Right atrium auricular region (tissue), 2 donors: ENCODE measurements around the gene CDK5RAP2. TPM values are rescaled to one million over a fixed set of nuclear protein-coding genes. Genes with fewer than 3 reads are reported as not detected.
"Not testable (repeated sequence)": the region's sequence is repeated elsewhere in the genome, so short reads cannot be mapped to it uniquely, and the experiment has no call there.

Experiments used
- DNase-seq: peaks from one replicate; pipeline ENCODE4 v3.0.0-alpha.2; 2019; ENCODE audit warnings: low spot score
- H3K27ac ChIP-seq, 2 donors: fragments of 200-600 bp; sonication (generic); 1 replicate in 1 of 2; 2 replicates in 1 of 2; pipeline ENCODE4 v1.5.1; 2016 to 2019
- H3K27me3 ChIP-seq, 2 donors: fragments of 200-600 bp; sonication (generic); one replicate each; pipeline versions ENCODE4 v1.5.1 to v1.6.0; 2017 to 2019
- H3K36me3 ChIP-seq: fragments of 200-600 bp; sonication (generic); one replicate; pipeline ENCODE4 v1.5.1; 2016
- H3K4me1 ChIP-seq, 2 donors: fragments of 200-600 bp; sonication (generic); one replicate each; pipeline versions ENCODE4 v1.5.1 to v1.6.0; 2017 to 2019
- H3K4me3 ChIP-seq, 2 donors: fragments of 200-600 bp; sonication (generic); 1 replicate in 1 of 2; 2 replicates in 1 of 2; pipeline ENCODE4 v1.5.1; 2017 to 2019; ENCODE audit warnings: mild to moderate bottlenecking in 1 of 2, moderate library complexity in 1 of 2
- H3K9me3 ChIP-seq, 2 donors: fragments of 200-600 bp; sonication (generic); one replicate each; pipeline ENCODE4 v1.5.1; 2019
- CTCF ChIP-seq, 2 donors: fragments of 200-600 bp; sonication (generic); IDR thresholded peaks; one replicate each; pipeline ENCODE4 v1.5.1; 2019; ENCODE audit warnings: antibody characterized with exemption in 2 of 2
- total RNA-seq, 2 donors: library from RNA; depleted of rRNA; stranded (reverse); fragments of >200 nt; gene quantifications; one replicate each; pipeline ENCODE4 v1.1.0, GENCODE V29; 2016

The CDK5RAP2 gene
- total RNA-seq, 2 donors from 2014 or later: 36.7 to 40.4 TPM

GRCh38 chr9:120513825-120514396 is 66.1 kb downstream of the CDK5RAP2 start:
- no peak for DNase-seq
- Histone ChIP-seq H3K4me3 (no peak overlapping the region), H3K27ac (no peak overlapping the region), H3K27me3 (no peaks in the 10 kb centered on the region), H3K9me3 (peaks cover 0 to 6% of the 10 kb centered on the region in 2 donors), H3K36me3 (peaks cover 22% of the 10 kb centered on the region), H3K4me1 (no peaks in the 10 kb centered on the region)
- TF ChIP-seq CTCF (IDR thresholded peaks at IDR 0.05): no peak

GRCh38 chr9:120510816-120511215 is 69.2 kb downstream of the CDK5RAP2 start:
- no peak for DNase-seq
- no peak for TF ChIP-seq CTCF (IDR thresholded peaks at IDR 0.05)

GRCh38 chr9:120507936-120508510 is 71.9 kb downstream of the CDK5RAP2 start:
- Histone ChIP-seq H3K27ac (no peak overlapping the region), H3K4me3 (no peak overlapping the region), H3K36me3 (peaks cover 5% of the 10 kb centered on the region), H3K9me3 (peaks cover 0 to 13% of the 10 kb centered on the region in 2 donors), H3K27me3 (no peaks in the 10 kb centered on the region), H3K4me1 (no peaks in the 10 kb centered on the region)
- TF ChIP-seq CTCF (IDR thresholded peaks at IDR 0.05): no peak
- DNase-seq: no peak

More at GRCh38 chr9:120510816-120511215, 69.2 kb downstream of the CDK5RAP2 start:
- Histone ChIP-seq H3K27ac (no peak overlapping the region), H3K4me1 (no peaks in the 10 kb centered on the region), H3K9me3 (peaks cover 0 to 13% of the 10 kb centered on the region in 2 donors), H3K36me3 (peaks cover 15% of the 10 kb centered on the region), H3K4me3 (no peak overlapping the region), H3K27me3 (no peaks in the 10 kb centered on the region)

GRCh38 chr9:120505186-120505585 is 74.8 kb downstream of the CDK5RAP2 start:
- H3K9me3 ChIP-seq: peaks cover 0 to 7% of the 10 kb centered on the region in 2 donors
- no peaks in the 10 kb centered on the region for H3K27me3 ChIP-seq
- no peak overlapping the region for H3K27ac ChIP-seq
- H3K4me1 ChIP-seq: no peaks in the 10 kb centered on the region
- no peak for TF ChIP-seq CTCF (IDR thresholded peaks at IDR 0.05)
- DNase-seq: no peak
- H3K36me3 ChIP-seq: no peaks in the 10 kb centered on the region
- H3K4me3 ChIP-seq: no peak overlapping the region

- Histone ChIP-seq H3K4me3 (no peak overlapping the region), H3K4me1 (no peaks in the 10 kb centered on the region), H3K9me3 (no peaks in the 10 kb centered on the region), H3K36me3 (no peaks in the 10 kb centered on the region), H3K27me3 (no peaks in the 10 kb centered on the region), H3K27ac (no peak overlapping the region)
- TF ChIP-seq CTCF (IDR thresholded peaks at IDR 0.05): no peak
- no peak for DNase-seq
Measured at GRCh38 chr9:120500733-120501132, 79.2 kb downstream of the CDK5RAP2 start.

GRCh38 chr9:120497865-120498264 is 82.1 kb downstream of the CDK5RAP2 start:
- not testable (repeated sequence) for DNase-seq, H3K36me3 ChIP-seq, H3K4me1 ChIP-seq, H3K9me3 ChIP-seq, H3K27ac ChIP-seq, H3K27me3 ChIP-seq, H3K4me3 ChIP-seq

- H3K9me3 ChIP-seq, DNase-seq, H3K4me1 ChIP-seq, H3K4me3 ChIP-seq, H3K27me3 ChIP-seq, H3K36me3 ChIP-seq, H3K27ac ChIP-seq: not testable (repeated sequence)
Measured at GRCh38 chr9:120496438-120496837, 83.5 kb downstream of the CDK5RAP2 start.
